ENCODE measurements around the gene DAB2IP. TPM values are rescaled to one million over a fixed set of nuclear protein-coding genes. Genes with fewer than 3 reads are reported as not detected.

Gene DAB2IP
- total RNA-seq, 1 donor from 2014 or later = 24.3 TPM

DNA sequence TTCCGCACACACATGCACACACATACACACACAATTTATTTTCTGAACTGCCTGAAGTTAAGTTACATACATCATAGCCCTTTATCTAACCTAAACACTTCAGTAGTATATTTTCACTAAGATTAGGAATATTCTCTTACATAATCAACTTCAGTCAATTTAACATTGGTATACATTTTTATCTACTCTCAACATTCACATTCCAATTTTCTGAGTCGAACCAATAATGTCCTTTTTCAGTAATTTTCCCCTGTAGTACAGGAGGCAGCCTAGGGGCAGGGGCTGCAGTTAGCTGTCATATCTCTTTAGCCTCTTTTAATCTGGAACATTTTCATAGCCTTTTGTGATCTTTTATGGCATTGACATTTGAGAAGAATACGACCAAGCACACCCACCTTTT is 150.1 kb downstream of the DAB2IP start:
- H3K9ac ChIP-seq = no peak overlapping the region
- no peak for DNase-seq (ENCODE audit: low spot score)
- Mint-ChIP-seq H3K36me3 (no peaks in the 10 kb centered on the region), H3K4me3 (no peak overlapping the region), H3K4me1 (no peaks in the 10 kb centered on the region), H3K27me3 (ENCODE audit: insufficient read depth, low read depth) (peaks cover 2% of the 10 kb centered on the region), H3K27ac (no peak overlapping the region), H3K9me3 (peaks cover 6% of the 10 kb centered on the region)
- no peak overlapping the region for H3K4me2 ChIP-seq
- no peak overlapping the region for H3K27ac ChIP-seq
- no peaks in the 10 kb centered on the region for H3F3A ChIP-seq (ENCODE audit: low read depth)
- TF ChIP-seq, protein P1, sequence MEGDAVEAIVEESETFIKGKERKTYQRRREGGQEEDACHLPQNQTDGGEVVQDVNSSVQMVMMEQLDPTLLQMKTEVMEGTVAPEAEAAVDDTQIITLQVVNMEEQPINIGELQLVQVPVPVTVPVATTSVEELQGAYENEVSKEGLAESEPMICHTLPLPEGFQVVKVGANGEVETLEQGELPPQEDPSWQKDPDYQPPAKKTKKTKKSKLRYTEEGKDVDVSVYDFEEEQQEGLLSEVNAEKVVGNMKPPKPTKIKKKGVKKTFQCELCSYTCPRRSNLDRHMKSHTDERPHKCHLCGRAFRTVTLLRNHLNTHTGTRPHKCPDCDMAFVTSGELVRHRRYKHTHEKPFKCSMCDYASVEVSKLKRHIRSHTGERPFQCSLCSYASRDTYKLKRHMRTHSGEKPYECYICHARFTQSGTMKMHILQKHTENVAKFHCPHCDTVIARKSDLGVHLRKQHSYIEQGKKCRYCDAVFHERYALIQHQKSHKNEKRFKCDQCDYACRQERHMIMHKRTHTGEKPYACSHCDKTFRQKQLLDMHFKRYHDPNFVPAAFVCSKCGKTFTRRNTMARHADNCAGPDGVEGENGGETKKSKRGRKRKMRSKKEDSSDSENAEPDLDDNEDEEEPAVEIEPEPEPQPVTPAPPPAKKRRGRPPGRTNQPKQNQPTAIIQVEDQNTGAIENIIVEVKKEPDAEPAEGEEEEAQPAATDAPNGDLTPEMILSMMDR (IDR thresholded peaks at IDR 0.05) = no peak
- TF ChIP-seq EZH2phosphoT487 (IDR thresholded peaks at IDR 0.05) (no peak), EZH2 (IDR thresholded peaks at IDR 0.05) (no peak)
- H3K27me3 ChIP-seq = no peaks in the 10 kb centered on the region
- no peak overlapping the region for H3K4me3 ChIP-seq
- no peak overlapping the region for H2AFZ ChIP-seq (replicated peaks)
- H3K4me1 ChIP-seq = no peaks in the 10 kb centered on the region
- peaks cover 5% of the 10 kb centered on the region for H3K9me3 ChIP-seq (ENCODE audit: low read depth)
- H3K79me2 ChIP-seq (ENCODE audit: low read depth) = no peaks in the 10 kb centered on the region
- no peaks in the 10 kb centered on the region for H3K36me3 ChIP-seq
- H4K20me1 ChIP-seq (ENCODE audit: low read depth) = no peaks in the 10 kb centered on the region

GRCh38 chr9:121802753-121803152 is 151.3 kb downstream of the DAB2IP start:
- Histone ChIP-seq H4K20me1 (ENCODE audit: low read depth) (no peaks in the 10 kb centered on the region), H3K9me3 (ENCODE audit: low read depth) (peaks cover 5% of the 10 kb centered on the region), H3K27me3 (no peaks in the 10 kb centered on the region), H3K4me3 (no peak overlapping the region), H2AFZ (replicated peaks) (no peak overlapping the region), H3K9ac (no peak overlapping the region), H3F3A (ENCODE audit: low read depth) (no peaks in the 10 kb centered on the region), H3K36me3 (no peaks in the 10 kb centered on the region), H3K4me1 (no peaks in the 10 kb centered on the region), H3K27ac (no peak overlapping the region), H3K4me2 (no peak overlapping the region), H3K79me2 (ENCODE audit: low read depth) (no peaks in the 10 kb centered on the region)
- Mint-ChIP-seq H3K27ac (no peak overlapping the region), H3K4me1 (no peaks in the 10 kb centered on the region), H3K36me3 (no peaks in the 10 kb centered on the region), H3K27me3 (ENCODE audit: insufficient read depth, low read depth) (peaks cover 2% of the 10 kb centered on the region), H3K4me3 (no peak overlapping the region), H3K9me3 (peaks cover 6% of the 10 kb centered on the region)
- DNase-seq (ENCODE audit: low spot score) = no peak
- TF ChIP-seq, protein P1 (IDR thresholded peaks at IDR 0.05) = no peak
- TF ChIP-seq EZH2phosphoT487 (IDR thresholded peaks at IDR 0.05) (no peak), EZH2 (IDR thresholded peaks at IDR 0.05) (no peak)

- H4K20me1 ChIP-seq (ENCODE audit: low read depth) = no peaks in the 10 kb centered on the region
- no peak for DNase-seq (ENCODE audit: low spot score)
- no peaks in the 10 kb centered on the region for H3K36me3 Mint-ChIP-seq
- peaks cover 3% of the 10 kb centered on the region for H3K4me1 Mint-ChIP-seq
- no peak for TF ChIP-seq EZH2 (IDR thresholded peaks at IDR 0.05)
- TF ChIP-seq, protein P1 (IDR thresholded peaks at IDR 0.05) = no peak
- no peak for TF ChIP-seq EZH2phosphoT487 (IDR thresholded peaks at IDR 0.05)
- no peak overlapping the region for H2AFZ ChIP-seq (replicated peaks)
- H3K9me3 Mint-ChIP-seq = peaks cover 6% of the 10 kb centered on the region
- no peak overlapping the region for H3K4me2 ChIP-seq
- no peak overlapping the region for H3K4me3 Mint-ChIP-seq
- H3K4me3 ChIP-seq = no peak overlapping the region
- no peak overlapping the region for H3K27ac ChIP-seq
- no peak overlapping the region for H3K9ac ChIP-seq
- H3K27me3 Mint-ChIP-seq (ENCODE audit: insufficient read depth, low read depth) = peaks cover 2% of the 10 kb centered on the region
- no peaks in the 10 kb centered on the region for H3K79me2 ChIP-seq (ENCODE audit: low read depth)
- H3F3A ChIP-seq (ENCODE audit: low read depth) = no peaks in the 10 kb centered on the region
- no peaks in the 10 kb centered on the region for H3K36me3 ChIP-seq
- no peaks in the 10 kb centered on the region for H3K4me1 ChIP-seq
- peaks cover 5% of the 10 kb centered on the region for H3K9me3 ChIP-seq (ENCODE audit: low read depth)
- H3K27me3 ChIP-seq = no peaks in the 10 kb centered on the region
- H3K27ac Mint-ChIP-seq = no peak overlapping the region
Observed at GRCh38 chr9:121807069-121807822, 155.8 kb downstream of the DAB2IP start.

Measured in neural progenitor cell (in vitro differentiated cells).